HUES64 (cell line): Measurements from ENCODE around the gene TTLL10.
A peak's percentile ranks its signal among the peaks of the same experiment; 100 is the strongest.
"Not testable (repeated sequence)": the region's sequence is repeated elsewhere in the genome, so short reads cannot be mapped to it uniquely, and the experiment has no call there.

Source experiments
- H3K27ac ChIP-seq: 2 replicates; pipeline ENCODE4 v1.7.0; 2013; ENCODE audit warnings: low read depth, low read length, inconsistent platforms
- H3K27me3 ChIP-seq: 2 replicates; pipeline ENCODE4 v1.6.1; 2013; ENCODE audit warnings: mild to moderate bottlenecking, low read length; ENCODE audit not compliant: insufficient read depth
- H3K36me3 ChIP-seq: 2 replicates; pipeline ENCODE4 v1.6.1; 2013; ENCODE audit warnings: mild to moderate bottlenecking, low read length; ENCODE audit not compliant: insufficient read depth
- H3K4me1 ChIP-seq: 2 replicates; pipeline ENCODE4 v1.6.1; 2013; ENCODE audit warnings: mild to moderate bottlenecking, low read length, moderate library complexity; ENCODE audit not compliant: insufficient read depth
- H3K4me3 ChIP-seq: 2 replicates; pipeline ENCODE4 v1.5.1; 2013; ENCODE audit warnings: mild to moderate bottlenecking, low read length, moderate library complexity
- H3K9ac ChIP-seq: 2 replicates; pipeline ENCODE4 v1.6.1; 2013; ENCODE audit warnings: mild to moderate bottlenecking, low read depth, low read length
- H3K9me3 ChIP-seq: 2 replicates; pipeline ENCODE4 v1.6.1; 2013; ENCODE audit warnings: low read depth, low read length; ENCODE audit not compliant: insufficient read depth
- WGBS: fragments of 150-250, 120-280 bp; methylation state at CpG from one replicate; pipeline ENCODE4 v1.1.7; 2013; ENCODE audit warnings: missing lambda C conversion rate; 5-methylcytosine and 5-hydroxymethylcytosine counted together

The TTLL10 gene

GRCh38 chr1:1142352-1142751, 31.3 kb upstream of the TTLL10 start:
- not testable (repeated sequence) for H3K9me3 ChIP-seq, H3K4me1 ChIP-seq, H3K9ac ChIP-seq, H3K4me3 ChIP-seq, H3K36me3 ChIP-seq, H3K27me3 ChIP-seq, H3K27ac ChIP-seq
- WGBS = 41% methylated on average over 15 of the region's 15 CpGs

GRCh38 chr1:1142844-1143243, 30.8 kb upstream of the TTLL10 start:
- Histone ChIP-seq H3K9me3 (no peaks in the 10 kb centered on the region), H3K4me1 (no peaks in the 10 kb centered on the region), H3K36me3 (no peaks in the 10 kb centered on the region), H3K27ac (no peak overlapping the region), H3K4me3 (no peak overlapping the region), H3K27me3 (peaks cover 1% of the 10 kb centered on the region; the same call in 1 of the 2 replicates), H3K9ac (no peak overlapping the region)
- WGBS = 88% methylated on average over 19 of the region's 19 CpGs

GRCh38 chr1:1143636-1144035, 30.0 kb upstream of the TTLL10 start:
- H3K27ac ChIP-seq = no peak overlapping the region
- 92% methylated on average over 14 of the region's 14 CpGs for WGBS
- H3K9me3 ChIP-seq = no peaks in the 10 kb centered on the region
- no peaks in the 10 kb centered on the region for H3K4me1 ChIP-seq
- H3K9ac ChIP-seq = no peak overlapping the region
- no peak overlapping the region for H3K4me3 ChIP-seq
- no peaks in the 10 kb centered on the region for H3K36me3 ChIP-seq
- H3K27me3 ChIP-seq = no peaks in the 10 kb centered on the region

GRCh38 chr1:1144122-1144842, 29.4 kb upstream of the TTLL10 start:
- no peak overlapping the region for H3K27ac ChIP-seq
- H3K9me3 ChIP-seq = no peaks in the 10 kb centered on the region
- H3K9ac ChIP-seq = peak overlapping the region; percentile 26; the same call in 1 of the 2 replicates
- 83% methylated on average over 42 of the region's 42 CpGs for WGBS
- no peak overlapping the region for H3K4me3 ChIP-seq
- H3K27me3 ChIP-seq = no peaks in the 10 kb centered on the region; the same call in 1 of the 2 replicates
- H3K4me1 ChIP-seq = no peaks in the 10 kb centered on the region
- H3K36me3 ChIP-seq = no peaks in the 10 kb centered on the region

- no peaks in the 10 kb centered on the region for H3K4me1 ChIP-seq
- H3K9me3 ChIP-seq = no peaks in the 10 kb centered on the region
- H3K27me3 ChIP-seq = no peaks in the 10 kb centered on the region; the same call in 1 of the 2 replicates
- H3K9ac ChIP-seq = peak overlapping the region; percentile 26; the same call in 1 of the 2 replicates
- no peak overlapping the region for H3K4me3 ChIP-seq
- 90% methylated on average over 32 of the region's 32 CpGs for WGBS
- H3K36me3 ChIP-seq = no peaks in the 10 kb centered on the region
- no peak overlapping the region for H3K27ac ChIP-seq
Observed at GRCh38 chr1:1144843-1145546, 28.7 kb upstream of the TTLL10 start.

GRCh38 chr1:1145547-1145914, 28.1 kb upstream of the TTLL10 start:
- 91% methylated on average over 9 of the region's 9 CpGs for WGBS
- no peak overlapping the region for H3K27ac ChIP-seq
- no peak overlapping the region for H3K4me3 ChIP-seq
- H3K36me3 ChIP-seq = no peaks in the 10 kb centered on the region
- H3K4me1 ChIP-seq = no peaks in the 10 kb centered on the region
- no peak overlapping the region for H3K9ac ChIP-seq
- no peaks in the 10 kb centered on the region; the same call in 1 of the 2 replicates for H3K27me3 ChIP-seq
- no peaks in the 10 kb centered on the region for H3K9me3 ChIP-seq

GRCh38 chr1:1146026-1146425, 27.7 kb upstream of the TTLL10 start:
- no peaks in the 10 kb centered on the region for H3K4me1 ChIP-seq
- H3K9me3 ChIP-seq = no peaks in the 10 kb centered on the region
- H3K9ac ChIP-seq = no peak overlapping the region
- H3K27ac ChIP-seq = no peak overlapping the region
- H3K27me3 ChIP-seq = no peaks in the 10 kb centered on the region; the same call in 1 of the 2 replicates
- WGBS = 92% methylated on average over 14 of the region's 14 CpGs
- no peaks in the 10 kb centered on the region for H3K36me3 ChIP-seq
- no peak overlapping the region for H3K4me3 ChIP-seq

GRCh38 chr1:1146596-1146995, 27.1 kb upstream of the TTLL10 start:
- Histone ChIP-seq H3K27me3 (no peaks in the 10 kb centered on the region; the same call in 1 of the 2 replicates), H3K9me3 (no peaks in the 10 kb centered on the region), H3K4me1 (no peaks in the 10 kb centered on the region), H3K9ac (no peak overlapping the region), H3K27ac (no peak overlapping the region), H3K36me3 (no peaks in the 10 kb centered on the region), H3K4me3 (no peak overlapping the region)
- 93% methylated on average over 15 of the region's 15 CpGs for WGBS

GRCh38 chr1:1148061-1148460, 25.6 kb upstream of the TTLL10 start:
- H3K27ac ChIP-seq = no peak overlapping the region
- no peaks in the 10 kb centered on the region; the same call in 1 of the 2 replicates for H3K27me3 ChIP-seq
- 95% methylated on average over 13 of the region's 13 CpGs for WGBS
- H3K4me1 ChIP-seq = no peaks in the 10 kb centered on the region
- no peaks in the 10 kb centered on the region for H3K36me3 ChIP-seq
- peaks cover 4% of the 10 kb centered on the region; the same call in 1 of the 2 replicates for H3K9me3 ChIP-seq
- no peak overlapping the region for H3K9ac ChIP-seq
- no peak overlapping the region for H3K4me3 ChIP-seq

- H3K27me3 ChIP-seq = no peaks in the 10 kb centered on the region; the same call in 1 of the 2 replicates
- WGBS = 85% methylated on average over 24 of the region's 24 CpGs
- H3K4me3 ChIP-seq = no peak overlapping the region
- H3K9ac ChIP-seq = no peak overlapping the region
- H3K27ac ChIP-seq = no peak overlapping the region
- no peaks in the 10 kb centered on the region for H3K36me3 ChIP-seq
- H3K4me1 ChIP-seq = no peaks in the 10 kb centered on the region
- peaks cover 6% of the 10 kb centered on the region; the same call in 1 of the 2 replicates for H3K9me3 ChIP-seq
Observed at GRCh38 chr1:1148569-1148968, 25.1 kb upstream of the TTLL10 start.

GRCh38 chr1:1149416-1149815, 24.3 kb upstream of the TTLL10 start:
- no peak overlapping the region for H3K9ac ChIP-seq
- H3K4me1 ChIP-seq = no peaks in the 10 kb centered on the region
- peaks cover 6% of the 10 kb centered on the region; the same call in 1 of the 2 replicates for H3K9me3 ChIP-seq
- no peaks in the 10 kb centered on the region for H3K36me3 ChIP-seq
- no peaks in the 10 kb centered on the region; the same call in 1 of the 2 replicates for H3K27me3 ChIP-seq
- no peak overlapping the region for H3K27ac ChIP-seq
- H3K4me3 ChIP-seq = no peak overlapping the region
- WGBS = 92% methylated on average over 15 of the region's 15 CpGs
